T-helper 1 cell treated with Interleukin-12 subunit alpha and Interleukin-12 subunit beta and Interleukin-4 antibody, amounts not matched to agents 30 μg/mL and 1 μg/mL, for 36 hours (primary cell): ENCODE measurements around the gene ANKZF1.

Experiments used
- H3K27ac Mint-ChIP-seq: one replicate; pipeline ENCODE4 v1.8.0; 2021; ENCODE audit warnings: mild to moderate bottlenecking, mixed read lengths
- H3K27me3 Mint-ChIP-seq: one replicate; pipeline ENCODE4 v1.8.0; 2021; ENCODE audit warnings: low read depth, mixed read lengths
- H3K36me3 Mint-ChIP-seq: one replicate; pipeline ENCODE4 v1.8.0; 2021; ENCODE audit warnings: low read depth, mixed read lengths
- H3K4me1 Mint-ChIP-seq: one replicate; pipeline ENCODE4 v1.8.0; 2021; ENCODE audit warnings: low read depth, mixed read lengths
- H3K4me3 Mint-ChIP-seq: one replicate; pipeline ENCODE4 v1.8.0; 2021; ENCODE audit warnings: mild to moderate bottlenecking, moderate library complexity, mixed read lengths
- H3K9me3 Mint-ChIP-seq: one replicate; pipeline ENCODE4 v1.8.0; 2021; ENCODE audit warnings: mixed read lengths

ANKZF1 gene

GRCh38 chr2:219272995-219273394, 43.4 kb downstream of the ANKZF1 start:
- peaks cover 10% of the 10 kb centered on the region for H3K27me3 Mint-ChIP-seq
- H3K4me3 Mint-ChIP-seq: no peak overlapping the region
- H3K9me3 Mint-ChIP-seq: no peaks in the 10 kb centered on the region
- peaks cover 9% of the 10 kb centered on the region for H3K4me1 Mint-ChIP-seq
- no peaks in the 10 kb centered on the region for H3K36me3 Mint-ChIP-seq
- no peak overlapping the region for H3K27ac Mint-ChIP-seq

GRCh38 chr2:219273937-219274336, 44.3 kb downstream of the ANKZF1 start:
- Mint-ChIP-seq H3K4me3 (no peak overlapping the region), H3K4me1 (peaks cover 19% of the 10 kb centered on the region), H3K27me3 (peaks cover 10% of the 10 kb centered on the region), H3K36me3 (no peaks in the 10 kb centered on the region), H3K27ac (no peak overlapping the region), H3K9me3 (no peaks in the 10 kb centered on the region)

GRCh38 chr2:219274361-219274921, 44.8 kb downstream of the ANKZF1 start:
- Mint-ChIP-seq H3K4me3 (no peak overlapping the region), H3K27ac (no peak overlapping the region), H3K36me3 (no peaks in the 10 kb centered on the region), H3K27me3 (peaks cover 10% of the 10 kb centered on the region), H3K9me3 (no peaks in the 10 kb centered on the region), H3K4me1 (peaks cover 20% of the 10 kb centered on the region)

GRCh38 chr2:219277703-219278654, 48.4 kb downstream of the ANKZF1 start:
- Mint-ChIP-seq H3K27me3 (peaks cover 4% of the 10 kb centered on the region), H3K27ac (peak overlapping the region; percentile 98), H3K4me1 (peaks cover 35% of the 10 kb centered on the region), H3K9me3 (no peaks in the 10 kb centered on the region), H3K4me3 (peak overlapping the region; percentile 98), H3K36me3 (peaks cover 10% of the 10 kb centered on the region)

GRCh38 chr2:219278655-219279150, 49.1 kb downstream of the ANKZF1 start:
- Mint-ChIP-seq H3K4me1 (peaks cover 35% of the 10 kb centered on the region), H3K4me3 (peak overlapping the region; percentile 98)

GRCh38 chr2:219279151-219279915, 49.7 kb downstream of the ANKZF1 start, which contains the start of gene DNAJB2:
Gene DNAJB2, plus strand, starts transcription at chr2:219279366. Its CDS starts 468 bp downstream, at chr2:219279834.
- H3K9me3 Mint-ChIP-seq: no peaks in the 10 kb centered on the region
- H3K4me1 Mint-ChIP-seq: peaks cover 35% of the 10 kb centered on the region
- peaks cover 13% of the 10 kb centered on the region for H3K36me3 Mint-ChIP-seq
- peaks cover 4% of the 10 kb centered on the region for H3K27me3 Mint-ChIP-seq
- peak within 1 kb of the TSS; percentile 98 for H3K4me3 Mint-ChIP-seq
- H3K27ac Mint-ChIP-seq: peak within 1 kb of the TSS; percentile 99

More at GRCh38 chr2:219278655-219279150, 49.1 kb downstream of the ANKZF1 start:
- Mint-ChIP-seq H3K9me3 (no peaks in the 10 kb centered on the region), H3K27ac (peak overlapping the region; percentile 98), H3K36me3 (peaks cover 13% of the 10 kb centered on the region), H3K27me3 (peaks cover 4% of the 10 kb centered on the region)

- H3K36me3 Mint-ChIP-seq: peaks cover 13% of the 10 kb centered on the region
- H3K27ac Mint-ChIP-seq: peak overlapping the region; percentile 99
- peaks cover 35% of the 10 kb centered on the region for H3K4me1 Mint-ChIP-seq
- no peaks in the 10 kb centered on the region for H3K9me3 Mint-ChIP-seq
- H3K4me3 Mint-ChIP-seq: peak overlapping the region; percentile 98
- no peaks in the 10 kb centered on the region for H3K27me3 Mint-ChIP-seq
These were observed 50.4 kb downstream of the ANKZF1 start for GRCh38 chr2:219279916-219280516.

- Mint-ChIP-seq H3K27ac (peak overlapping the region; percentile 99), H3K36me3 (peaks cover 16% of the 10 kb centered on the region)
These were observed 51.0 kb downstream of the ANKZF1 start for GRCh38 chr2:219280651-219281050.

GRCh38 chr2:219281588-219281987, 52.0 kb downstream of the ANKZF1 start:
- Mint-ChIP-seq H3K9me3 (no peaks in the 10 kb centered on the region), H3K4me3 (no peak overlapping the region), H3K36me3 (peaks cover 16% of the 10 kb centered on the region), H3K27ac (no peak overlapping the region), H3K4me1 (peaks cover 36% of the 10 kb centered on the region), H3K27me3 (no peaks in the 10 kb centered on the region)

More at GRCh38 chr2:219280651-219281050, 51.0 kb downstream of the ANKZF1 start:
- H3K9me3 Mint-ChIP-seq: no peaks in the 10 kb centered on the region
- H3K4me3 Mint-ChIP-seq: peak overlapping the region; percentile 98
- no peaks in the 10 kb centered on the region for H3K27me3 Mint-ChIP-seq
- peaks cover 36% of the 10 kb centered on the region for H3K4me1 Mint-ChIP-seq

- H3K4me1 Mint-ChIP-seq: peaks cover 33% of the 10 kb centered on the region
- no peaks in the 10 kb centered on the region for H3K9me3 Mint-ChIP-seq
- H3K4me3 Mint-ChIP-seq: no peak overlapping the region
- peak overlapping the region; percentile 0 for H3K27ac Mint-ChIP-seq
- no peaks in the 10 kb centered on the region for H3K27me3 Mint-ChIP-seq
- H3K36me3 Mint-ChIP-seq: peaks cover 16% of the 10 kb centered on the region
These were observed 52.8 kb downstream of the ANKZF1 start for GRCh38 chr2:219282375-219282774.

- no peaks in the 10 kb centered on the region for H3K27me3 Mint-ChIP-seq
- H3K4me1 Mint-ChIP-seq: peaks cover 26% of the 10 kb centered on the region
- H3K36me3 Mint-ChIP-seq: peaks cover 16% of the 10 kb centered on the region
- no peaks in the 10 kb centered on the region for H3K9me3 Mint-ChIP-seq
- peak overlapping the region; percentile 0 for H3K27ac Mint-ChIP-seq
- no peak overlapping the region for H3K4me3 Mint-ChIP-seq
These were observed 53.5 kb downstream of the ANKZF1 start for GRCh38 chr2:219282943-219283581.

- no peaks in the 10 kb centered on the region for H3K9me3 Mint-ChIP-seq
- H3K27me3 Mint-ChIP-seq: no peaks in the 10 kb centered on the region
- H3K27ac Mint-ChIP-seq: no peak overlapping the region
- peaks cover 15% of the 10 kb centered on the region for H3K4me1 Mint-ChIP-seq
- H3K4me3 Mint-ChIP-seq: no peak overlapping the region
- peaks cover 15% of the 10 kb centered on the region for H3K36me3 Mint-ChIP-seq
These were observed 55.1 kb downstream of the ANKZF1 start for GRCh38 chr2:219284501-219285372.

GRCh38 chr2:219285373-219285735, 55.7 kb downstream of the ANKZF1 start:
- no peak overlapping the region for H3K27ac Mint-ChIP-seq

More at GRCh38 chr2:219285373-219285735, 55.7 kb downstream of the ANKZF1 start:
- Mint-ChIP-seq H3K4me3 (no peak overlapping the region), H3K36me3 (peaks cover 14% of the 10 kb centered on the region), H3K4me1 (peaks cover 9% of the 10 kb centered on the region), H3K9me3 (no peaks in the 10 kb centered on the region), H3K27me3 (no peaks in the 10 kb centered on the region)
